Measurements from ENCODE around the gene TIA1.
A peak's percentile ranks its signal among the peaks of the same experiment; 100 is the strongest.
"Not testable (repeated sequence)": the region's sequence is repeated elsewhere in the genome, so short reads cannot be mapped to it uniquely, and the experiment has no call there.

Gene TIA1

GRCh38 chr2:70214953-70215549 is 33.4 kb downstream of the TIA1 start:
- DNase-seq = no peak

- DNase-seq = no peak
Observed at GRCh38 chr2:70214365-70214764, 34.1 kb downstream of the TIA1 start.

- DNase-seq = no peak
Observed at GRCh38 chr2:70212298-70212932, 36.0 kb downstream of the TIA1 start.

GRCh38 chr2:70211595-70211994 is 36.8 kb downstream of the TIA1 start:
- no peak for DNase-seq

GRCh38 chr2:70204452-70204851 is 44.0 kb downstream of the TIA1 start:
- DNase-seq = no peak

GRCh38 chr2:70203086-70203485 is 45.3 kb downstream of the TIA1 start:
- DNase-seq = no peak

GRCh38 chr2:70202236-70202806 is 46.1 kb downstream of the TIA1 start:
- no peak for DNase-seq

- DNase-seq = no peak
Observed at GRCh38 chr2:70201831-70202230, 46.6 kb downstream of the TIA1 start.

GRCh38 chr2:70201225-70201768 is 47.1 kb downstream of the TIA1 start:
- no peak for DNase-seq

- peak; percentile 18 to 25 for DNase-seq
Observed at GRCh38 chr2:70199320-70199864, 49.0 kb downstream of the TIA1 start.

GRCh38 chr2:70192516-70192915 is 55.9 kb downstream of the TIA1 start:
- DNase-seq = no peak

- DNase-seq = no peak
Observed at GRCh38 chr2:70191244-70191735, 57.1 kb downstream of the TIA1 start.

- DNase-seq = peak; percentile 98
Observed at GRCh38 chr2:70190418-70191243, 57.8 kb downstream of the TIA1 start, which contains the start of gene C2orf42. Gene C2orf42 (minus strand): TSS chr2:70191019. CDS start chr2:70181985, 9,034 bp downstream.

- DNase-seq = no peak
Observed at GRCh38 chr2:70188460-70188859, 60.0 kb downstream of the TIA1 start.

GRCh38 chr2:70187170-70187569 is 61.3 kb downstream of the TIA1 start:
- not testable (repeated sequence) for DNase-seq

- DNase-seq = no peak
Observed at GRCh38 chr2:70182689-70183088, 65.7 kb downstream of the TIA1 start.

GRCh38 chr2:70181363-70181956 is 67.0 kb downstream of the TIA1 start:
- peak; percentile 80 for DNase-seq

GRCh38 chr2:70173520-70173919 is 74.9 kb downstream of the TIA1 start:
- no peak for DNase-seq

- DNase-seq = not testable (repeated sequence)
Observed at GRCh38 chr2:70169654-70170245, 78.7 kb downstream of the TIA1 start.

- DNase-seq = no peak
Observed at GRCh38 chr2:70161069-70161534, 87.3 kb downstream of the TIA1 start.

GRCh38 chr2:70160545-70160944 is 87.9 kb downstream of the TIA1 start:
- DNase-seq = no peak

Data from Kasumi-1 (cell line).